Right lobe of liver (tissue), 6 donors: ENCODE data around the gene STK32A. TPM values are rescaled to one million over a fixed set of nuclear protein-coding genes. Genes with fewer than 3 reads are reported as not detected.
A peak's percentile ranks its signal among the peaks of the same experiment; 100 is the strongest.

Source experiments
- ATAC-seq, 4 donors: fragments of 200-7000 bp; cut with Tn5 transposase; one replicate each; pipeline ENCODE4 v1.9.1; 2020; ENCODE audit warnings: mild to moderate bottlenecking in 4 of 4, moderate library complexity in 4 of 4
- DNase-seq, 3 donors: peaks; one replicate each; pipeline ENCODE4 v3.0.0-alpha.2; 2020
- H3K27ac ChIP-seq, 3 donors: fragments of 200-600 bp; one replicate each; pipeline ENCODE4 v1.8.0; 2022
- H3K27me3 ChIP-seq, 2 donors: fragments of 200-600 bp; one replicate each; pipeline ENCODE4 v1.8.0; 2022
- H3K36me3 ChIP-seq, 4 donors: fragments of 200-600 bp; sonication (generic) in 1 of 4; one replicate each; pipeline versions ENCODE4 v1.5.1 to v1.8.0; 2017 to 2022; ENCODE audit warnings: control low read depth in 1 of 4
- H3K4me1 ChIP-seq, 4 donors: fragments of 200-600 bp; sonication (generic) in 1 of 4; one replicate each; pipeline versions ENCODE4 v1.5.1 to v1.8.0; 2017 to 2022; ENCODE audit warnings: control low read depth in 1 of 4
- H3K4me3 ChIP-seq, 3 donors: fragments of 200-600 bp; one replicate each; pipeline ENCODE4 v1.8.0; 2022
- H3K9me3 ChIP-seq, 4 donors: fragments of 200-600 bp; sonication (generic) in 1 of 4; one replicate each; pipeline versions ENCODE4 v1.5.1 to v1.8.0; 2017 to 2022; ENCODE audit warnings: control low read depth in 1 of 4
- CTCF ChIP-seq, 4 donors: fragments of 200-600 bp in 3 of 4; fragments of 450-650 bp in 1 of 4; IDR thresholded peaks; one replicate each; pipeline versions ENCODE4 v1.5.1 to v1.8.0; 2016 to 2022; ENCODE audit warnings: antibody characterized with exemption in 4 of 4, mild to moderate bottlenecking in 2 of 4
- POLR2A ChIP-seq: fragments of 450-650 bp; IDR thresholded peaks from one replicate; pipeline ENCODE4 v1.6.1; 2017; ENCODE audit warnings: antibody characterized with exemption, mild to moderate bottlenecking
- WGBS: methylation state at CpG from one replicate; pipeline ENCODE4 v1.1.6; 2018; ENCODE audit warnings: low coverage, low lambda C conversion rate; ENCODE audit not compliant: insufficient coverage; ENCODE audit errors: missing lambda C conversion rate; 5-methylcytosine and 5-hydroxymethylcytosine counted together
- intact Hi-C, 2 donors: fragments of 100-400 bp; cut with DNase I; formaldehyde crosslinking; loops; one replicate each; pipeline versions ENCODE4 v1.11.2 to v1.14.1; 2022
- total RNA-seq, 6 experiments: library from RNA; depleted of rRNA in 2 of 6; stranded (reverse); fragments of >200 nt in 2 of 6; fragmentation: NEBNext Ultra II Directional in 3 of 6; extraction: Animal tissue kit (Norgen Biotek cat#: 25700) in 3 of 6; gene quantifications; one replicate each; pipeline versions ENCODE4 v1.1.0 to v1.2.4, GENCODE V29; 2016 to 2023
- donor health status: DM: no; HTN: yes; CAD: no.
- donor health status: DM: no; HTN: no; CAD: no.
- donor health status: DM: no; HTN: no; CAD: no.
- donor health status: DM: no; HTN: yes; CAD: no.
- donor health status: DM: no; HTN: yes; CAD: no.

Gene STK32A
- total RNA-seq, 6 experiments from 2014 or later, result 0.05 to 0.42 (median 0.15) TPM; not detected in 3

- DNase-seq (peak in 2 of 3 donors; percentile 55 to 58), ATAC-seq (peak; percentile 40 to 98 (median 68))
- Histone ChIP-seq H3K9me3 (no peaks in the 10 kb centered on the region), H3K27ac (no peak overlapping the region), H3K4me3 (no peak overlapping the region), H3K36me3 (no peaks in the 10 kb centered on the region), H3K27me3 (no peaks in the 10 kb centered on the region), H3K4me1 (no peaks in the 10 kb centered on the region)
- intact Hi-C loops, result no loop called here
- no peak for TF ChIP-seq POLR2A
- TF ChIP-seq CTCF (IDR thresholded peaks at IDR 0.05), result no peak
- 63% methylated on average over 10 of the region's 10 CpGs for WGBS
Observed at GRCh38 chr5:147310059-147310704, 75.4 kb downstream of the STK32A start.

- no peaks in the 10 kb centered on the region for H3K9me3 ChIP-seq
- no peaks in the 10 kb centered on the region for H3K36me3 ChIP-seq
- H3K27me3 ChIP-seq, result no peaks in the 10 kb centered on the region
- intact Hi-C loops, result no loop called here
- 53% methylated on average over 7 of the region's 7 CpGs for WGBS
- no peak for DNase-seq
- H3K4me3 ChIP-seq, result no peak overlapping the region
- no peak overlapping the region for H3K27ac ChIP-seq
- no peaks in the 10 kb centered on the region for H3K4me1 ChIP-seq
- TF ChIP-seq CTCF (IDR thresholded peaks at IDR 0.05), result no peak
- no peak for TF ChIP-seq POLR2A
- ATAC-seq, result no peak
Observed at GRCh38 chr5:147317978-147318684, 83.3 kb downstream of the STK32A start.

GRCh38 chr5:147321569-147321968 is 86.7 kb downstream of the STK32A start:
- H3K9me3 ChIP-seq, result no peaks in the 10 kb centered on the region
- intact Hi-C loops, result no loop called here
- DNase-seq (no peak), ATAC-seq (no peak)
- no peaks in the 10 kb centered on the region for H3K4me1 ChIP-seq
- H3K4me3 ChIP-seq, result no peak overlapping the region
- H3K36me3 ChIP-seq, result no peaks in the 10 kb centered on the region
- no peak overlapping the region for H3K27ac ChIP-seq
- TF ChIP-seq POLR2A (no peak), CTCF (IDR thresholded peaks at IDR 0.05) (no peak)
- no peaks in the 10 kb centered on the region for H3K27me3 ChIP-seq
- WGBS, result no CpG with 5 or more reads among the region's 1 CpG

- no peak for ATAC-seq
- Histone ChIP-seq H3K4me3 (no peak overlapping the region), H3K4me1 (no peaks in the 10 kb centered on the region), H3K9me3 (no peaks in the 10 kb centered on the region), H3K36me3 (no peaks in the 10 kb centered on the region), H3K27me3 (no peaks in the 10 kb centered on the region), H3K27ac (no peak overlapping the region)
- intact Hi-C loops, result no loop called here
- no peak for DNase-seq
- 42% methylated on average over 4 of the region's 4 CpGs for WGBS
- TF ChIP-seq CTCF (IDR thresholded peaks at IDR 0.05) (no peak), POLR2A (no peak)
Observed at GRCh38 chr5:147327421-147327820, 92.6 kb downstream of the STK32A start.
